M059J (cell line): Measurements from ENCODE around the gene ACTR1B. TPM values are rescaled to one million over a fixed set of nuclear protein-coding genes. Genes with fewer than 3 reads are reported as not detected.
"Not testable (repeated sequence)": the region's sequence is repeated elsewhere in the genome, so short reads cannot be mapped to it uniquely, and the experiment has no call there.

Experiments used
- DNase-seq: peaks from one replicate; pipeline ENCODE4 v3.0.0-alpha.2; 2012; ENCODE audit warnings: low read depth
- total RNA-seq: library from RNA; depleted of rRNA; stranded (reverse); fragments of >200 nt; shearing (Covaris generic); gene quantifications from 2 replicates; pipeline ENCODE4 v1.2.3, GENCODE V29; 2014; rRNA removed

ACTR1B gene
- total RNA-seq, result 39.4 and 52.6 TPM in 2 replicates

- DNase-seq, result peak; percentile 97
Observed at GRCh38 chr2:97663962-97664635, at the start of gene ACTR1B. ACTR1B (minus strand) TSS chr2:97664044; CDS start chr2:97663890, 154 bp downstream.

- DNase-seq, result no peak
Observed at GRCh38 chr2:97712693-97713295, 49.0 kb upstream of the ACTR1B start.

GRCh38 chr2:97712175-97712574, 48.3 kb upstream of the ACTR1B start:
- DNase-seq, result not testable (repeated sequence)

GRCh38 chr2:97711394-97711711, 47.5 kb upstream of the ACTR1B start:
- no peak for DNase-seq

GRCh38 chr2:97708608-97709007, 44.8 kb upstream of the ACTR1B start:
- DNase-seq, result no peak

- DNase-seq, result no peak
Observed at GRCh38 chr2:97708048-97708380, 44.2 kb upstream of the ACTR1B start.

GRCh38 chr2:97707362-97708047, 43.7 kb upstream of the ACTR1B start:
- no peak for DNase-seq

- DNase-seq, result no peak
Observed at GRCh38 chr2:97706708-97707345, 43.0 kb upstream of the ACTR1B start.

- no peak for DNase-seq
Observed at GRCh38 chr2:97706112-97706511, 42.3 kb upstream of the ACTR1B start.

GRCh38 chr2:97704989-97705388, 41.1 kb upstream of the ACTR1B start:
- DNase-seq, result no peak

GRCh38 chr2:97703741-97704140, 39.9 kb upstream of the ACTR1B start:
- DNase-seq, result no peak

- DNase-seq, result no peak
Observed at GRCh38 chr2:97702731-97703470, 39.1 kb upstream of the ACTR1B start.

- DNase-seq, result no peak
Observed at GRCh38 chr2:97701851-97702465, 38.1 kb upstream of the ACTR1B start.

- no peak for DNase-seq
Observed at GRCh38 chr2:97701186-97701585, 37.3 kb upstream of the ACTR1B start.

- peak; percentile 50 for DNase-seq
Observed at GRCh38 chr2:97699765-97700444, 36.1 kb upstream of the ACTR1B start.

GRCh38 chr2:97698530-97698929, 34.7 kb upstream of the ACTR1B start:
- DNase-seq, result no peak

- peak; percentile 71 for DNase-seq
Observed at GRCh38 chr2:97697252-97698235, 33.7 kb upstream of the ACTR1B start.

GRCh38 chr2:97695744-97696143, 31.9 kb upstream of the ACTR1B start:
- no peak for DNase-seq

GRCh38 chr2:97693476-97693875, 29.6 kb upstream of the ACTR1B start:
- DNase-seq, result peak; percentile 50

- DNase-seq, result no peak
Observed at GRCh38 chr2:97691166-97691565, 27.3 kb upstream of the ACTR1B start.
